ENCODE data around the gene ATP4B. TPM values are rescaled to one million over a fixed set of nuclear protein-coding genes. Genes with fewer than 3 reads are reported as not detected.

Gene ATP4B
- total RNA-seq, 1 donor from 2014 or later, result not detected

DNA sequence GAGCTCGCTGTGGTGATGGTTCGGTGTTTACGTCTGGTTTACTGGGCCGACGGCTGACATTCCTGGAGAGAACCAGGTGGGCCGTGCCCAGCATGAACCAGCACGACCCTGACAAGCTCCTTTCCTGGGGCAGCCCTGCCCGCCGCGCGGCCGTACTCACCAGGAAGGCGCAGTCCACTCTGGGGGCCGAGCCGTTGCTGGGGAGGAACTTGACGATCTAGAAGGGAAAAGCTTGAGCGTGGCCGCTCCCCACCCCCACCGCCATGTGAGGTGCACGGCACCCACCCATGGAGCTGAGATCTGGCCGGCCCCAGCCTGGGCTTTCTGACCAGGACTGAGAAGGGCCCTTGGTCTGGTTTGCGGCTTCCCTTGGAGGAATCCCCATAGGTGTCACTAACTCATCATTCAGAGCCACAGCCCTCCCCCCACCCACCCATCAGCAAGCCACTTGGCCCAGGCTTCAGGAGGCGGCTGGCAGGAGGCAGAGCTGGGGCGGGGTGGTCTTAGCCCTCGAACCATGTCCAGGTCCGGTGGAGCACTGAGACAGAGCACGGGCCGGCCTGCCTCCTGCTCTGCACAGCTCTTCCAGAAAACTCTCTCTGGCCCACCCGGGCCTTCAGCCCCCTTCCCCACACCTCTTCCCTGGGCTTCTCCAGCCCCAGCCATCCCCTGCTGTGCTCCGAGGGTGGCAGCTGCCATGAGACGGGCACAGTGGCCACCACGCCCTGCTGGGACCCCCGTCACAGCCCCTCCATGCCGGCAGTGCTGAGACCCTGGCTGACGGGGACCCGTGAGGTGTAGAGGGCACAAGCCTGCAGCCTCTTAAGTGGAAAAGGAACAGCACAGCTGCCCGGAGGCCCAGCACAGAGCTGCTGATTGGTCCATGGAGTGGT lies 6.2 kb downstream of the ATP4B start:
- Histone ChIP-seq H3K9me3 (no peaks in the 10 kb centered on the region), H3K27ac (no peak overlapping the region), H3K4me3 (no peak overlapping the region), H3K27me3 (no peaks in the 10 kb centered on the region), H3K36me3 (no peaks in the 10 kb centered on the region), H3K4me1 (peaks cover 4 to 7% of the 10 kb centered on the region in 2 donors)
- TF ChIP-seq, protein P1, sequence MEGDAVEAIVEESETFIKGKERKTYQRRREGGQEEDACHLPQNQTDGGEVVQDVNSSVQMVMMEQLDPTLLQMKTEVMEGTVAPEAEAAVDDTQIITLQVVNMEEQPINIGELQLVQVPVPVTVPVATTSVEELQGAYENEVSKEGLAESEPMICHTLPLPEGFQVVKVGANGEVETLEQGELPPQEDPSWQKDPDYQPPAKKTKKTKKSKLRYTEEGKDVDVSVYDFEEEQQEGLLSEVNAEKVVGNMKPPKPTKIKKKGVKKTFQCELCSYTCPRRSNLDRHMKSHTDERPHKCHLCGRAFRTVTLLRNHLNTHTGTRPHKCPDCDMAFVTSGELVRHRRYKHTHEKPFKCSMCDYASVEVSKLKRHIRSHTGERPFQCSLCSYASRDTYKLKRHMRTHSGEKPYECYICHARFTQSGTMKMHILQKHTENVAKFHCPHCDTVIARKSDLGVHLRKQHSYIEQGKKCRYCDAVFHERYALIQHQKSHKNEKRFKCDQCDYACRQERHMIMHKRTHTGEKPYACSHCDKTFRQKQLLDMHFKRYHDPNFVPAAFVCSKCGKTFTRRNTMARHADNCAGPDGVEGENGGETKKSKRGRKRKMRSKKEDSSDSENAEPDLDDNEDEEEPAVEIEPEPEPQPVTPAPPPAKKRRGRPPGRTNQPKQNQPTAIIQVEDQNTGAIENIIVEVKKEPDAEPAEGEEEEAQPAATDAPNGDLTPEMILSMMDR (IDR thresholded peaks at IDR 0.05), result no peak
- intact Hi-C loops (cut with DNase I), result no loop called here
- peak in 1 of 2 donors; percentile 60 for DNase-seq (ENCODE audit: low spot score in 2 of 2)

DNA sequence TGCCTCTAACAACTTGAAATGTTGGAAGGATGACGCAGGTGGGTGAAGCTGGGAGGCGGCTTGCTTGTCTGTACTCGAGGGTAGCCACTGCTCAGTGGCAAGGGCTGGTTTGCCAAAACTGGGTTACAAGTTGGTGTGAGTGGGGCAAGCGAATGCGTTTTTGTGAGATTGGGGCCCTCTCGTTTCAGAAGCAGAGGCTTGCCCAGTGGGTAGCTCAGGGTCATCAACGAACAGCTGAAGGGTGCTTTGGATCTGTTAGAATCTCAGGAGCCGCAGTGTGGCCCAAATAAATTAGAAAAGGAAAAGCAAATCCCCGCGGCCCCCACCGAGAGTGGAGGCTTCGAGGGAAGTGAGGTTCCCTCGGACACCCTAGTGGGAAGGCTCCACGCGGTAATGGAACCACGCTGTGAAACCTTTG lies 7.3 kb downstream of the ATP4B start:
- no peaks in the 10 kb centered on the region for H3K27me3 ChIP-seq
- intact Hi-C loops (cut with DNase I), result no loop called here
- no peak overlapping the region for H3K4me3 ChIP-seq
- peak in 1 of 2 donors; percentile 47 for DNase-seq (ENCODE audit: low spot score in 2 of 2)
- no peak overlapping the region for H3K27ac ChIP-seq
- H3K36me3 ChIP-seq, result no peaks in the 10 kb centered on the region
- H3K4me1 ChIP-seq, result peaks cover 4 to 7% of the 10 kb centered on the region in 2 donors
- H3K9me3 ChIP-seq, result no peaks in the 10 kb centered on the region
- TF ChIP-seq, protein P1 (IDR thresholded peaks at IDR 0.05), result no peak

DNA sequence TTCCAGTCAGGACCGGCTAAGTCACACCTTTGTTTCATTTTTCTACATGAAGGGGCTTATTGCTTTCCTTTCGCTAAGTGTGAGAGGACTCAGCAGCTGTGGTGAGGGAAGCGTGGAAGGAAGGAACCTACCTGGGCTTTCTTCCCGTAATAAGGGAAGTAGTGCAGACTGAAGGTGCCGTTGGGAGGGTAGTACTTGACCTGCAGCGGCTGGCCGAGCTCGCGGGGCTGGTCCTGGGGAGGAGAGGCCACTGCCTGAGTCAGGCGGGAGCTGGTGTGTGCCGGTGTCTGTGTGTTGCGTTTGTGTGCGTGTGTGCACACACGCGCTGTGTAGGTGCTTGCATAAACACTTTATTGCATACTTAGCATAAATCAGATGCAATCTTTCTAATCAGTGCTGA lies 7.7 kb downstream of the ATP4B start:
- intact Hi-C loops (cut with DNase I), result no loop called here

DNA sequence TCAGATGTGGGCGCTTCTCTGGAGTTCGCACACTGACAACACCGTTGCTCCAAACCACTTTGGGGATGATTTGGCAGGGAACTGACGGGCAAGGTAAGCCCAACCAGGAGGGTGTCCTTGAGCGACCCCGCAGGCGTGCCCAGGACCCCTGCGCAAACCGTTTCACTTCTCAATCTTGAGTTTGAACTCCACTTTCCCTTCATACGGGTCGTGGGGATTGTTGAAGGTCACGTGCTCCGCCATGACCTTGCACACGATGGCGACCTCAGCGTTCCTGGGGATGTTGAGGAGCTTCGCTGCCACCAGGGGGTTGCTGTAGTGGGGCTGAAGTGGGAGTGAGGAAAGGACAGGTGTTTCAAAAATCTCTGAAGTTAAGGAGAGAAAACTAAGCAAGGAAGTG lies 8.8 kb downstream of the ATP4B start:
- Histone ChIP-seq H3K36me3 (no peaks in the 10 kb centered on the region), H3K27me3 (no peaks in the 10 kb centered on the region), H3K4me3 (no peak overlapping the region), H3K4me1 (peaks cover 4 to 7% of the 10 kb centered on the region in 2 donors), H3K9me3 (no peaks in the 10 kb centered on the region), H3K27ac (no peak overlapping the region)
- intact Hi-C loops (cut with DNase I), result no loop called here
- peak in 1 of 2 donors; percentile 50 for DNase-seq (ENCODE audit: low spot score in 2 of 2)
- TF ChIP-seq, protein P1 (IDR thresholded peaks at IDR 0.05), result no peak

More for the DNA sequence above, 7.7 kb downstream of the ATP4B start:
- Histone ChIP-seq H3K4me3 (no peak overlapping the region), H3K27me3 (no peaks in the 10 kb centered on the region), H3K36me3 (no peaks in the 10 kb centered on the region), H3K27ac (no peak overlapping the region), H3K4me1 (peaks cover 4 to 7% of the 10 kb centered on the region in 2 donors), H3K9me3 (no peaks in the 10 kb centered on the region)
- TF ChIP-seq, protein P1 (IDR thresholded peaks at IDR 0.05), result no peak
- peak in 1 of 2 donors; percentile 57 for DNase-seq (ENCODE audit: low spot score in 2 of 2)

DNA sequence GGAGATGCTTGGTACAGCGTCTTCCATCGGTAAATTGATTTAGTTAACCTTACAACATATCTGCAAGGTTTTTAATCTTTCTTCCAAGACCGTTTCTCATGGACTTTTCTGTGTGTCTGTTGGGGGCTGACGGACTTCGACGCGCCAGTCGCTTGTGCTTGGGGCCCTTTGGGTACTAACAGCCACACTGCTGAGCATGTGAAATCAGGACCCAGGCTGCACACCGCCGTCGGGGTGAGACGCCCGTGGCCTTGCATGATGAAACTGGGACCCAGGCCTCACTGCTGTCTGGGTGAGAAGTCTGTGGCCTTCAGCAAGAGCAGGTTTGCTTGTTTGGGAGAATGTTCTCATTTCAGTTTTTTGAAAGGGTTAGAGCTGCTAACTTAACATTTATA lies 9.8 kb downstream of the ATP4B start:
- Histone ChIP-seq H3K9me3 (no peaks in the 10 kb centered on the region), H3K27me3 (no peaks in the 10 kb centered on the region), H3K4me3 (no peak overlapping the region), H3K4me1 (peaks cover 4 to 7% of the 10 kb centered on the region in 2 donors), H3K27ac (peak overlapping the region in 1 of 2 donors; percentile 55), H3K36me3 (no peaks in the 10 kb centered on the region)
- intact Hi-C loops (cut with DNase I), result no loop called here
- no peak for DNase-seq (ENCODE audit: low spot score in 2 of 2)
- TF ChIP-seq, protein P1 (IDR thresholded peaks at IDR 0.05), result no peak
